A549 treated with ZK216348 at 1 μM for 4 hours (cell line): ENCODE measurements around the gene AGGF1. TPM values are rescaled to one million over a fixed set of nuclear protein-coding genes. Genes with fewer than 3 reads are reported as not detected.

ENCODE experiments used
- total RNA-seq: library from RNA; stranded (reverse); fragments of 200-300 nt; extraction: Qiagen RNA extraction; gene quantifications from 5 replicates; pipeline ENCODE4 v1.2.3, GENCODE V29; 2022; ENCODE audit warnings: low read depth

AGGF1 gene, protein sequence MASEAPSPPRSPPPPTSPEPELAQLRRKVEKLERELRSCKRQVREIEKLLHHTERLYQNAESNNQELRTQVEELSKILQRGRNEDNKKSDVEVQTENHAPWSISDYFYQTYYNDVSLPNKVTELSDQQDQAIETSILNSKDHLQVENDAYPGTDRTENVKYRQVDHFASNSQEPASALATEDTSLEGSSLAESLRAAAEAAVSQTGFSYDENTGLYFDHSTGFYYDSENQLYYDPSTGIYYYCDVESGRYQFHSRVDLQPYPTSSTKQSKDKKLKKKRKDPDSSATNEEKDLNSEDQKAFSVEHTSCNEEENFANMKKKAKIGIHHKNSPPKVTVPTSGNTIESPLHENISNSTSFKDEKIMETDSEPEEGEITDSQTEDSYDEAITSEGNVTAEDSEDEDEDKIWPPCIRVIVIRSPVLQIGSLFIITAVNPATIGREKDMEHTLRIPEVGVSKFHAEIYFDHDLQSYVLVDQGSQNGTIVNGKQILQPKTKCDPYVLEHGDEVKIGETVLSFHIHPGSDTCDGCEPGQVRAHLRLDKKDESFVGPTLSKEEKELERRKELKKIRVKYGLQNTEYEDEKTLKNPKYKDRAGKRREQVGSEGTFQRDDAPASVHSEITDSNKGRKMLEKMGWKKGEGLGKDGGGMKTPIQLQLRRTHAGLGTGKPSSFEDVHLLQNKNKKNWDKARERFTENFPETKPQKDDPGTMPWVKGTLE
- 9.3 to 16.7 TPM (median 14.9 TPM) in 5 replicates for total RNA-seq

DNA sequence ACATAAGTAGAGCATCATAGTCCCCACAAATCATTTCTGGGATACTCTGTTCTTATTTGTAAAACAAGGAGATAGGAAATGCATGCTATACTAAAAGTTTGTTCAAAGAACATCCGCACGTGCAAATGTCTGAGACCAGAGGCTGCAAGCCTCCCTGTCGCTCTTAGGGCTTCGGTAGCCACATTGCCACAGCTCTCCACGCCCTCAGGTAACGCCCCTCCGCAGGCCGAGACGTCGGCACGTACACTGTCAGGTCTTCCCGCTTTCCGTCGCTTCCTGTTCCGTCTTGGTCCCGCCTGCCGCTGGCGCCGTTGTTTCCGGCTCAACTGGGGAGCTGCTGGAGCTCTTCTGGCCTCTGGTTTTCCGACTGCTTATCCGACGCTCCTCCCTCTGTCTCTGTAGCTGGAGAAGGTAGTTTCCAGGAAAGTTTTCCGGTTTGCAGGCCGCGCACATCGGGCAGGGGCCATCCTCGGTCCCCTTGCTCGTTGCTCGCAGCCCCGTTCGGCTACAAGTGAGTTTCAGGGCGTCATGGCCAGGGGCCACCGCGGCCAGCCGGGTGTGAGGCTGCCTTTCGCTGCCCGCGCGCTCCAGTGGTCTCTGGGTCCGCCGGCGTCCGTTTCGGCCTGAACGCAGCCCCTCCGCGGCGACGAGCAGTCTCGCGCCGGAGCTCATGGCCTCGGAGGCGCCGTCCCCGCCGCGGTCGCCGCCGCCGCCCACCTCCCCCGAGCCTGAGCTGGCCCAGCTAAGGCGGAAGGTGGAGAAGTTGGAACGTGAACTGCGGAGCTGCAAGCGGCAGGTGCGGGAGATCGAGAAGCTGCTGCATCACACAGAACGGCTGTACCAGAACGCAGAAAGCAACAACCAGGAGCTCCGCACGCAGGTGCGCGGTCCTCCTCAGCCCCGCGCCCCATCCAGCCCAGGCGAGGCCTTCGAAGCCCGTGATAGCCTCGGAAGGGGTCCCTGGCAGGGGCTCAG lies at the start of gene AGGF1:
Gene AGGF1 (plus strand): TSS at position 308 of the 975 bp plus-strand sequence. CDS start 363 bp downstream, at position 671.

DNA sequence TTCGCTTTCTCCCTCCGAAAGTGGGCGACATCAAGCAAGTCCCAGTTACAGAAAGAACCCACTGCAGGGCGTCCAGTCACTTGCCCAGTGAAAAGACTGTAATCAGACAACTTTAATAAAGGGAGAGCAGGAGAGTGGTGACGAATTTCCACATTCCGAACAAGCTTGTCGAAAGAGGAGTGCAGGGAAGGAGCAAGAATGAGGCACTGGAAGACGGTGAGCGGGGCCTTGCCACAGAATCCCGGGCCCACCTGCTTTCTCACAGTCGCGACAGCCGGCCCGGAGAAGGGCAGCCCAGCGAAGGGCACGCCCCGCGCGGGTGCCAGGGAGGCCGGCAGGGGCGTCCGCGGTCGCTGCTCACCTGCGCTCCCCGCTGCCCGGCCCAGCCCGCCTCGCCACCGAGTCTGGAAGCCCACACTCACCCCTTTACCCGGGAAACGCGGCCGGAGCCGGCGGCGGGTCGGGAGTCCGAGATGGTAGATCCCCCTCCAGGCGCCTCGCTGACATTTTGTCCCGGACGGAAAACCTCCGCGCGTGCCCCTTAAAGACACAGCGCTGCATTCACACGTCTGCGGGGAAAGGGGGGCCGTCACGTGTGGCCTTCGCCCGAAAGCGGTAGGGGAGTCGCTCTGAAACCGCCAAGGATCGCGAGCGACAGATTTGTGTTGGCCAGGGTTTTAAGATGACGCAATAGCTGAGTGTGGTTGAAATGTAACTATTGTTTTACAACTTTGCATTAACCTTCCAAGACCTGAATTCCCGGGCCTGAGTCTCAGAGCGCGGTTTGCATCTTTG lies 56.7 kb downstream of the AGGF1 start, which contains the start of gene ZBED3:
Gene ZBED3 (minus strand): TSS at position 597 of the 795 bp plus-strand sequence. CDS start 9,407 bp downstream, outside the sequence.

Other genes with a start within 250 kb of the AGGF1 start
- 209 to 272 TPM (median 236 TPM) in 5 replicates for gene F2RL1, start 211.4 kb upstream of the AGGF1 start, total RNA-seq
- not detected in 5 replicates for gene S100Z, start 180.4 kb upstream of the AGGF1 start, total RNA-seq
- gene CRHBP, start 77.4 kb upstream of the AGGF1 start, total RNA-seq = not detected in 5 replicates
- gene ZBED3, start 56.9 kb downstream of the AGGF1 start, total RNA-seq = 3.0 to 4.5 TPM (median 3.7 TPM) in 5 replicates
- gene PDE8B, start 180.3 kb downstream of the AGGF1 start, total RNA-seq = 1.1 to 3.0 TPM (median 1.9 TPM) in 5 replicates